Tibial nerve (tissue), 4 donors: ENCODE data around the gene PTPRG.

Source experiments
- CTCF ChIP-seq, 5 experiments: fragments of 200-600 bp in 3 of 5; fragments of 450-650 bp in 2 of 5; sonication (generic) in 3 of 5; IDR thresholded peaks; one replicate each; pipeline ENCODE4 v1.5.1; 2016 to 2019; ENCODE audit warnings: antibody characterized with exemption in 5 of 5, mild to moderate bottlenecking in 3 of 5, moderate library complexity in 2 of 5
- EP300 ChIP-seq, 2 donors: sonication (generic); formaldehyde crosslinking; IDR thresholded peaks; one replicate each; pipeline ENCODE4 v1.6.1; 2017; ENCODE audit warnings: antibody characterized with exemption in 2 of 2, mild to moderate bottlenecking in 1 of 2
- POLR2A ChIP-seq, 2 donors: fragments of 450-650 bp; IDR thresholded peaks; one replicate each; pipeline ENCODE4 v1.6.1; 2017; ENCODE audit warnings: antibody characterized with exemption in 2 of 2, mild to moderate bottlenecking in 2 of 2, moderate library complexity in 2 of 2

GRCh38 chr3:61857297-61857696 lies 295.9 kb downstream of the PTPRG start:
- TF ChIP-seq CTCF (IDR thresholded peaks at IDR 0.05) (no peak), EP300 (IDR thresholded peaks at IDR 0.05) (no peak), POLR2A (IDR thresholded peaks at IDR 0.05) (no peak)
